Liver (tissue), 9 donors: ENCODE measurements around the gene TBRG4. TPM values are rescaled to one million over a fixed set of nuclear protein-coding genes. Genes with fewer than 3 reads are reported as not detected.

ENCODE experiments used
- DNase-seq: peaks from one replicate; pipeline ENCODE4 v3.0.0-alpha.2; 2017; ENCODE audit warnings: low spot score
- H3K27ac ChIP-seq, 2 donors: one replicate each; pipeline ENCODE4 v1.7.0; 2013; ENCODE audit warnings: inconsistent platforms in 2 of 2, low read length in 2 of 2, control low read depth in 1 of 2, low read depth in 1 of 2, mild to moderate bottlenecking in 1 of 2
- H3K27me3 ChIP-seq, 4 donors: one replicate each; pipeline versions ENCODE4 v1.6.1 to v1.7.0; 2013; ENCODE audit warnings: low read length in 3 of 4, inconsistent platforms in 1 of 4, mild to moderate bottlenecking in 1 of 4, moderate library complexity in 1 of 4; ENCODE audit not compliant: control insufficient read depth in 4 of 4, insufficient read depth in 4 of 4
- H3K36me3 ChIP-seq, 4 donors: one replicate each; pipeline versions ENCODE4 v1.6.1 to v1.7.0; 2013; ENCODE audit warnings: low read length in 3 of 4, mild to moderate bottlenecking in 3 of 4, low read depth in 1 of 4, moderate library complexity in 1 of 4; ENCODE audit not compliant: control insufficient read depth in 4 of 4, insufficient read depth in 3 of 4
- H3K4me1 ChIP-seq, 4 donors: one replicate each; pipeline versions ENCODE4 v1.6.1 to v1.7.0; 2013; ENCODE audit warnings: low read length in 3 of 4, mild to moderate bottlenecking in 3 of 4, moderate library complexity in 1 of 4; ENCODE audit not compliant: control insufficient read depth in 4 of 4, insufficient read depth in 4 of 4
- H3K4me3 ChIP-seq, 3 donors: one replicate each; pipeline versions ENCODE4 v1.6.1 to v1.7.0; 2013; ENCODE audit warnings: low read length in 3 of 3, control low read depth in 1 of 3, low read depth in 1 of 3, mild to moderate bottlenecking in 1 of 3
- H3K9ac ChIP-seq, 2 donors: one replicate each; pipeline ENCODE4 v1.7.0; 2013; ENCODE audit warnings: low read length in 2 of 2, mild to moderate bottlenecking in 2 of 2, moderate library complexity in 2 of 2, control low read depth in 1 of 2, low read depth in 1 of 2
- H3K9me3 ChIP-seq, 4 donors: one replicate each; pipeline versions ENCODE4 v1.6.1 to v1.7.0; 2013; ENCODE audit warnings: low read length in 3 of 4; ENCODE audit not compliant: control insufficient read depth in 4 of 4
- ATF3 ChIP-seq: IDR thresholded peaks from 2 replicates; pipeline ENCODE4 v1.6.1; 2016; ENCODE audit warnings: antibody characterized with exemption
- CTCF ChIP-seq: fragments of 150-350 bp; IDR thresholded peaks from 2 replicates; pipeline ENCODE4 v1.5.1; 2017; ENCODE audit warnings: improper control_type of control experiment, low read depth, low read length; ENCODE audit not compliant: missing input control
- EGR1 ChIP-seq, 2 donors: IDR thresholded peaks; 2 replicates each; pipeline ENCODE4 v1.6.1; 2016 to 2018; ENCODE audit warnings: antibody characterized with exemption in 2 of 2, low read depth in 2 of 2
- FOXA1 ChIP-seq: IDR thresholded peaks from 2 replicates; pipeline ENCODE4 v1.6.1; 2016; ENCODE audit warnings: antibody characterized with exemption
- FOXA2 ChIP-seq: IDR thresholded peaks from 2 replicates; pipeline ENCODE4 v1.6.1; 2016; ENCODE audit warnings: antibody characterized with exemption
- HNF4A ChIP-seq, 2 donors: conservative IDR thresholded peaks; 2 replicates each; pipeline ENCODE4 v1.6.1; 2016; ENCODE audit warnings: antibody characterized with exemption in 2 of 2, mild to moderate bottlenecking in 2 of 2
- HNF4G ChIP-seq: IDR thresholded peaks from 2 replicates; pipeline ENCODE4 v1.6.1; 2016; ENCODE audit warnings: antibody characterized with exemption
- MAX ChIP-seq: IDR thresholded peaks from 2 replicates; pipeline ENCODE4 v1.6.1; 2016; ENCODE audit warnings: antibody characterized with exemption
- NR2F2 ChIP-seq: IDR thresholded peaks from 2 replicates; pipeline ENCODE4 v1.6.1; 2016; ENCODE audit warnings: antibody characterized with exemption
- RAD21 ChIP-seq, 2 donors: IDR thresholded peaks; 2 replicates each; pipeline ENCODE4 v1.6.1; 2016; ENCODE audit warnings: antibody characterized with exemption in 2 of 2, mild to moderate bottlenecking in 2 of 2
- REST ChIP-seq: IDR thresholded peaks from 2 replicates; pipeline ENCODE4 v1.6.1; 2016; ENCODE audit warnings: antibody characterized with exemption, mild to moderate bottlenecking
- RXRA ChIP-seq, 2 donors: IDR thresholded peaks; 2 replicates each; pipeline ENCODE4 v1.6.1; 2017 to 2018; ENCODE audit warnings: antibody characterized with exemption in 2 of 2, mild to moderate bottlenecking in 1 of 2
- SP1 ChIP-seq: IDR thresholded peaks from 2 replicates; pipeline ENCODE4 v1.6.1; 2018; ENCODE audit warnings: antibody characterized with exemption, mild to moderate bottlenecking
- TAF1 ChIP-seq: conservative IDR thresholded peaks from 2 replicates; pipeline ENCODE4 v1.6.1; 2016; ENCODE audit warnings: antibody characterized with exemption, mild to moderate bottlenecking
- YY1 ChIP-seq: IDR thresholded peaks from 2 replicates; pipeline ENCODE4 v1.6.1; 2016; ENCODE audit warnings: antibody characterized with exemption, mild to moderate bottlenecking
- ZBTB33 ChIP-seq: IDR thresholded peaks from 2 replicates; pipeline ENCODE4 v1.6.1; 2016; ENCODE audit warnings: antibody characterized with exemption
- WGBS: extraction: QIAGEN DNeasy Blood & Tissue Kit; methylation state at CpG from one replicate; pipeline ENCODE4 v1.1.7; 2013; 5-methylcytosine and 5-hydroxymethylcytosine counted together
- polyA plus RNA-seq, 2 donors: library from polyadenylated mRNA; stranded (reverse) in 1 of 2; unstranded in 1 of 2; fragments of 200-250 nt in 1 of 2; fragments of >200 nt in 1 of 2; fragmentation: Nextera tagmentation in 1 of 2; extraction: Ambion mirVana in 1 of 2; gene quantifications; one replicate each; pipeline versions ENCODE4 v1.2.1 to v1.2.3, GENCODE V29; 2013 to 2015
- total RNA-seq, 2 donors: library from RNA; depleted of rRNA; stranded (reverse); fragments of >200 nt; gene quantifications; one replicate each; pipeline ENCODE4 v1.2.3, GENCODE V29; 2014
- donor health status: healthy.
- donor health status: healthy.
- donor health status: healthy.
- donor health status: healthy.
- donor health status: healthy.

TBRG4 gene
- total and polyA plus RNA-seq, 4 donors, result 30.3 to 47.6 (median 38.2) TPM

- 83% methylated on average over 11 of the region's 11 CpGs for WGBS
- H3K36me3 ChIP-seq, result no peaks in the 10 kb centered on the region
- no peaks in the 10 kb centered on the region for H3K4me1 ChIP-seq
- H3K27ac ChIP-seq, result no peak overlapping the region
- TF ChIP-seq REST, result no peak
- no peak for TF ChIP-seq HNF4A (conservative IDR thresholded peaks at IDR 0.05)
- TF ChIP-seq MAX, result no peak
- no peak for TF ChIP-seq ZBTB33
- TF ChIP-seq CTCF, result no peak
- TF ChIP-seq HNF4G, result no peak
- no peak for TF ChIP-seq YY1
- no peak for TF ChIP-seq RAD21 (IDR thresholded peaks at IDR 0.05)
- TF ChIP-seq FOXA1, result no peak
- no peak for TF ChIP-seq FOXA2
- no peak for DNase-seq
- H3K4me3 ChIP-seq, result no peak overlapping the region
- H3K9ac ChIP-seq, result no peak overlapping the region
- H3K9me3 ChIP-seq, result no peaks in the 10 kb centered on the region
- peaks cover 0 to 3% (median 1%) of the 10 kb centered on the region in 4 donors for H3K27me3 ChIP-seq
Observed at GRCh38 chr7:45150199-45150598, 38.7 kb upstream of the TBRG4 start.

GRCh38 chr7:45149606-45150005, 38.1 kb upstream of the TBRG4 start:
- TF ChIP-seq RXRA (IDR thresholded peaks at IDR 0.05) (no peak), TAF1 (no peak), CTCF (no peak), MAX (no peak), SP1 (no peak), ATF3 (no peak), FOXA1 (no peak), HNF4A (conservative IDR thresholded peaks at IDR 0.05) (no peak), HNF4G (no peak), EGR1 (IDR thresholded peaks at IDR 0.05; ENCODE audit: low read depth in 2 of 2) (no peak), YY1 (no peak), RAD21 (IDR thresholded peaks at IDR 0.05) (no peak), REST (no peak), NR2F2 (no peak)
- WGBS, result 75% methylated on average over 5 of the region's 5 CpGs
- DNase-seq, result no peak

More at GRCh38 chr7:45149606-45150005, 38.1 kb upstream of the TBRG4 start:
- H3K27me3 ChIP-seq, result peaks cover 0 to 3% (median 1%) of the 10 kb centered on the region in 4 donors
- H3K4me1 ChIP-seq, result no peaks in the 10 kb centered on the region
- no peaks in the 10 kb centered on the region for H3K36me3 ChIP-seq
- H3K9me3 ChIP-seq, result no peaks in the 10 kb centered on the region
- H3K27ac ChIP-seq, result no peak overlapping the region
- H3K4me3 ChIP-seq, result no peak overlapping the region
- H3K9ac ChIP-seq, result no peak overlapping the region
